Caco-2 (cell line): ENCODE measurements around the gene TRIM24. TPM values are rescaled to one million over a fixed set of nuclear protein-coding genes. Genes with fewer than 3 reads are reported as not detected.

Source experiments
- BruUV-seq: library from RNA; stranded (reverse); fragments of 400-500 nt; replicated peaks from 2 replicates; lab custom pipeline; 2021; lab: Mats Ljungman, UMichigan
- CTCF ChIA-PET: fragments of 300-600 bp; sonication (Branson Sonifier 250); formaldehyde crosslinking; loops from one replicate; lab custom pipeline; 2022; ENCODE audit warnings: antibody characterized with exemption; lab: Charles Lee
- POLR2A ChIA-PET: fragments of 300-600 bp; sonication (Branson Sonifier 250); formaldehyde crosslinking; loops from one replicate; lab custom pipeline; 2022; ENCODE audit warnings: antibody characterized with exemption; lab: Charles Lee
- DNase-seq, 2 experiments: peaks; one replicate each; pipeline versions ENCODE4 v3.0.0 to v3.0.0-alpha.2; 2020 to 2022
- H3K27me3 ChIP-seq: replicated peaks from 2 replicates; pipeline ENCODE4 v1.6.0; 2011; ENCODE audit warnings: low read length; ENCODE audit not compliant: control insufficient read depth, insufficient read depth
- H3K36me3 ChIP-seq: 2 replicates; pipeline ENCODE4 v1.5.1; 2011; ENCODE audit warnings: low read length; ENCODE audit not compliant: control insufficient read depth, insufficient read depth
- H3K4me1 ChIP-seq: fragments of 250-450 bp; sonication (Bioruptor Pico); 2 replicates; pipeline ENCODE4 v1.5.1; 2020; ENCODE audit warnings: mild to moderate bottlenecking
- H3K4me3 ChIP-seq: 2 replicates; pipeline ENCODE4 v1.5.1; 2011; ENCODE audit warnings: low read depth, mild to moderate bottlenecking, control low read depth, low read length
- H3K9me3 ChIP-seq: fragments of 250-450 bp; sonication (Bioruptor Pico); 2 replicates; pipeline ENCODE4 v1.5.1; 2020; ENCODE audit warnings: mild to moderate bottlenecking, moderate library complexity
- H3K27ac Mint-ChIP-seq: one replicate; pipeline ENCODE4 v1.8.0; 2022; ENCODE audit warnings: mixed read lengths; ENCODE audit not compliant: unreplicated experiment
- H3K27me3 Mint-ChIP-seq: one replicate; pipeline ENCODE4 v1.8.0; 2022; ENCODE audit warnings: mixed read lengths; ENCODE audit not compliant: insufficient read depth, unreplicated experiment
- H3K36me3 Mint-ChIP-seq: one replicate; pipeline ENCODE4 v1.8.0; 2022; ENCODE audit warnings: mild to moderate bottlenecking, mixed read lengths; ENCODE audit not compliant: insufficient read depth, unreplicated experiment
- H3K4me1 Mint-ChIP-seq: one replicate; pipeline ENCODE4 v1.8.0; 2022; ENCODE audit warnings: low read depth, mixed read lengths; ENCODE audit not compliant: unreplicated experiment
- H3K4me3 Mint-ChIP-seq: one replicate; pipeline ENCODE4 v1.8.0; 2022; ENCODE audit warnings: mild to moderate bottlenecking, moderate library complexity, mixed read lengths; ENCODE audit not compliant: unreplicated experiment
- H3K9me3 Mint-ChIP-seq: one replicate; pipeline ENCODE4 v1.8.0; 2022; ENCODE audit warnings: mixed read lengths; ENCODE audit not compliant: unreplicated experiment
- intact Hi-C: fragments of 100-400 bp; cut with micrococcal nuclease; formaldehyde crosslinking; loops from one replicate; pipeline ENCODE4 v1.10.0; 2022; ENCODE audit not compliant: unreplicated experiment
- total RNA-seq: library from RNA; stranded (reverse); gene quantifications from 2 replicates; pipeline ENCODE4 v1.2.3, GENCODE V29; 2022
- TF ChIP-seq, protein P1 (sequence below), 2 experiments: fragments of 200-600 bp in 1 of 2; IDR thresholded peaks; 1 replicate in 1 of 2; 2 replicates in 1 of 2; pipeline versions ENCODE4 v1.5.1 to v1.8.0; 2011 to 2022; ENCODE audit warnings: antibody characterized with exemption in 1 of 2, control low read depth in 1 of 2, inconsistent platforms in 1 of 2, low read depth in 1 of 2, low read length in 1 of 2, mild to moderate bottlenecking in 1 of 2, moderate library complexity in 1 of 2; ENCODE audit not compliant: insufficient read depth in 1 of 2, severe bottlenecking in 1 of 2, unreplicated experiment in 1 of 2

TRIM24 gene
- total RNA-seq, 1 experiment from 2014 or later, result 58.2 TPM

DNA sequence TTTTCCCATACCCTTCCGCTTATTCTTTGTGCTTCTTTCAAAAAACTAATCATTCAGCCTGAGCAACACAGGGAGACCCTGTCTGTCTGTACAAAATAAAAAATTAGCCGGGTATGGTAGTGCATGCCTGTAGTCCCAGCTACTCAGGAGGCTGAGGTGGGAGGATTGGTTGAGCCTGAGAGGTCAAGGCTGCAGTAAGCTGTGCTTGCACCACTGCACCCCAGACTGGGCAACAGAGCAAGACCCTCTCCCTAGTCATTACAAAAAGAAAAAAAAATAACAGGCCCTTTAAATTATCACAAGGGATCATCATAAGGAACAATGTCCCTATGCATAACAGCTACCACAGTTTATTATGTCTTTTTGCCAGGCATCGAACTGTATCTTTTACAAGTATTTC, 119.6 kb downstream of the TRIM24 start:
- no peak overlapping the region for H3K4me3 Mint-ChIP-seq
- BruUV-seq, result no TSS peak
- no peaks in the 10 kb centered on the region for H3K27me3 Mint-ChIP-seq
- TF ChIP-seq, protein P1, sequence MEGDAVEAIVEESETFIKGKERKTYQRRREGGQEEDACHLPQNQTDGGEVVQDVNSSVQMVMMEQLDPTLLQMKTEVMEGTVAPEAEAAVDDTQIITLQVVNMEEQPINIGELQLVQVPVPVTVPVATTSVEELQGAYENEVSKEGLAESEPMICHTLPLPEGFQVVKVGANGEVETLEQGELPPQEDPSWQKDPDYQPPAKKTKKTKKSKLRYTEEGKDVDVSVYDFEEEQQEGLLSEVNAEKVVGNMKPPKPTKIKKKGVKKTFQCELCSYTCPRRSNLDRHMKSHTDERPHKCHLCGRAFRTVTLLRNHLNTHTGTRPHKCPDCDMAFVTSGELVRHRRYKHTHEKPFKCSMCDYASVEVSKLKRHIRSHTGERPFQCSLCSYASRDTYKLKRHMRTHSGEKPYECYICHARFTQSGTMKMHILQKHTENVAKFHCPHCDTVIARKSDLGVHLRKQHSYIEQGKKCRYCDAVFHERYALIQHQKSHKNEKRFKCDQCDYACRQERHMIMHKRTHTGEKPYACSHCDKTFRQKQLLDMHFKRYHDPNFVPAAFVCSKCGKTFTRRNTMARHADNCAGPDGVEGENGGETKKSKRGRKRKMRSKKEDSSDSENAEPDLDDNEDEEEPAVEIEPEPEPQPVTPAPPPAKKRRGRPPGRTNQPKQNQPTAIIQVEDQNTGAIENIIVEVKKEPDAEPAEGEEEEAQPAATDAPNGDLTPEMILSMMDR (IDR thresholded peaks at IDR 0.05; ENCODE audit: insufficient read depth in 1 of 2, low read depth in 1 of 2, low read length in 1 of 2, severe bottlenecking in 1 of 2, unreplicated experiment in 1 of 2), result no peak
- H3K4me1 Mint-ChIP-seq, result peaks cover 7% of the 10 kb centered on the region
- intact Hi-C loops, result no loop called here
- ChIA-PET CTCF (no interaction called here), POLR2A (no interaction called here)
- peaks cover 3% of the 10 kb centered on the region for H3K36me3 ChIP-seq
- DNase-seq, result no peak
- no peak overlapping the region for H3K27ac Mint-ChIP-seq
- H3K27me3 ChIP-seq, result no peaks in the 10 kb centered on the region
- no peaks in the 10 kb centered on the region for H3K9me3 Mint-ChIP-seq
- H3K4me3 ChIP-seq, result no peak overlapping the region
- no peaks in the 10 kb centered on the region for H3K9me3 ChIP-seq
- no peaks in the 10 kb centered on the region for H3K4me1 ChIP-seq
- H3K36me3 Mint-ChIP-seq, result peaks cover 88% of the 10 kb centered on the region

DNA sequence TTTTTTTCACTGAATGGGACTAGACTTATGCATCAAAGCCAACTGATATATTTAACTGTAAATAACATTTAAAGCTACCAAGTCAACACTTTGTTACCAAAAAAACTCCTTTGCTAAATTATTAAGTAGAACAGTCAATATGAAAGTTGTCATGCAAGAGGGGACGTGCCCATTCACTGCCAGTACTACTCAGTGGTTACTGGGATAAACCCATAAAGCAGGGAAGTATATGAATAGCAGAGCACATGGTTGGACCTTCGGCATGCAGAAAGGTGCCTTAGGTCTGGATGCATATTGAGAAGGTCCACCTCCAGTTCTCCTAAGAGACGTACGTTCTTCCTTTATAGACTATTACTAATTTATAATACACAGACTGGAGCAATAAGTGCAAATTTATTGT, 121.0 kb downstream of the TRIM24 start:
- no peak overlapping the region for H3K4me3 ChIP-seq
- H3K4me1 ChIP-seq, result no peaks in the 10 kb centered on the region
- Mint-ChIP-seq H3K36me3 (peaks cover 94% of the 10 kb centered on the region), H3K4me1 (no peaks in the 10 kb centered on the region), H3K27me3 (no peaks in the 10 kb centered on the region), H3K27ac (no peak overlapping the region), H3K9me3 (no peaks in the 10 kb centered on the region), H3K4me3 (no peak overlapping the region)
- CTCF ChIA-PET, result interaction anchor here (0.6 kb wide), 1 partner anchor 13 kb away, joined by 4 read pairs; no protein-coding TSS in a partner anchor
- no peaks in the 10 kb centered on the region for H3K9me3 ChIP-seq
- DNase-seq, result no peak
- intact Hi-C loops, result no loop called here
- no peaks in the 10 kb centered on the region for H3K27me3 ChIP-seq
- POLR2A ChIA-PET, result no interaction called here
- BruUV-seq, result no TSS peak
- peaks cover 3% of the 10 kb centered on the region for H3K36me3 ChIP-seq
- TF ChIP-seq, protein P1 (IDR thresholded peaks at IDR 0.05; ENCODE audit: insufficient read depth in 1 of 2, low read depth in 1 of 2, low read length in 1 of 2, severe bottlenecking in 1 of 2, unreplicated experiment in 1 of 2), result no peak

DNA sequence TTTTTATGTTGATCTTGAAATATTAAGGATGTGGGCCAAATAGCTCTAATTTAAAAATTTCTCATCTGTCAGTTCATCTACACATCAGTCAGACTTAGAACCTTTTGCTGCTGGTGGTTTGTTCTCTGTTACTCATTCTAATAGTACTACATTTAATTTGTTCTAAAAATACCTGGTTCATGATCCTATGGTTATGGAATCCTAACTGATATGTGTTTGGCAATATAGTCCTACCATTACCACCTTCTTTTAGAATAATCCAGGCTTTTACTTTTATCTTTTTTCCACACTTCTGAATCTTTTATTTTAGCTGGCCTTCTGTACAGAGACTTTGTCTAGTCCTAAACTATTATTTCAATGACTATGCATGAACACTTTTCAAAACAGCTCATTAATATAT, 124.2 kb downstream of the TRIM24 start:
- H3K27ac Mint-ChIP-seq, result no peak overlapping the region
- no peak overlapping the region for H3K4me3 Mint-ChIP-seq
- TF ChIP-seq, protein P1 (IDR thresholded peaks at IDR 0.05; ENCODE audit: insufficient read depth in 1 of 2, low read depth in 1 of 2, low read length in 1 of 2, severe bottlenecking in 1 of 2, unreplicated experiment in 1 of 2), result no peak
- Histone ChIP-seq H3K4me1 (no peaks in the 10 kb centered on the region), H3K4me3 (no peak overlapping the region), H3K27me3 (no peaks in the 10 kb centered on the region), H3K9me3 (no peaks in the 10 kb centered on the region), H3K36me3 (peaks cover 3% of the 10 kb centered on the region)
- H3K36me3 Mint-ChIP-seq, result peaks cover 85% of the 10 kb centered on the region
- intact Hi-C loops, result no loop called here
- ChIA-PET POLR2A (no interaction called here), CTCF (no interaction called here)
- no peaks in the 10 kb centered on the region for H3K9me3 Mint-ChIP-seq
- BruUV-seq, result no TSS peak
- DNase-seq, result no peak
- no peaks in the 10 kb centered on the region for H3K4me1 Mint-ChIP-seq
- H3K27me3 Mint-ChIP-seq, result no peaks in the 10 kb centered on the region
